H1 (cell line): ENCODE results near the gene NELL2. TPM values are rescaled to one million over a fixed set of nuclear protein-coding genes. Genes with fewer than 3 reads are reported as not detected.

ENCODE experiments used
- CTCF ChIA-PET: fragments of 300-600 bp; sonication (Branson Sonifier 250); formaldehyde crosslinking; loops from one replicate; lab custom pipeline; 2021; ENCODE audit not compliant: partially characterized antibody; lab: Charles Lee
- POLR2A ChIA-PET: fragments of 300-600 bp; sonication (Branson Sonifier 250); formaldehyde crosslinking; loops from one replicate; lab custom pipeline; 2021; ENCODE audit warnings: inconsistent platforms; ENCODE audit not compliant: partially characterized antibody; lab: Charles Lee
- DNase-seq, 2 experiments: peaks; one replicate each; pipeline versions ENCODE4 v3.0.0 to v3.0.0-alpha.2; 2010 to 2022; ENCODE audit warnings: low spot score in 2 of 2, low read depth in 1 of 2, mixed read lengths in 1 of 2
- FAIRE-seq: peaks from 2 replicates; lab custom pipeline; 2011; peaks lifted over from hg19 to GRCh38; lab: Jason Lieb, UNC
- H2AFZ ChIP-seq: 2 replicates; pipeline ENCODE4 v1.8.1; 2012; ENCODE audit warnings: low read length, inconsistent platforms
- H2AK5ac ChIP-seq: 2 replicates; pipeline ENCODE4 v1.6.1; 2013; ENCODE audit warnings: low read depth, low read length
- H2BK120ac ChIP-seq: replicated peaks from 2 replicates; pipeline ENCODE3; 2013; ENCODE audit warnings: low read depth, low read length, inconsistent platforms
- H2BK12ac ChIP-seq: 2 replicates; pipeline ENCODE4 v1.6.1; 2013; ENCODE audit warnings: low read depth, low read length
- H2BK15ac ChIP-seq: 2 replicates; pipeline ENCODE4 v1.6.1; 2013; ENCODE audit warnings: low read length
- H2BK20ac ChIP-seq: 2 replicates; pipeline ENCODE4 v1.6.1; 2013; ENCODE audit warnings: low read length
- H2BK5ac ChIP-seq: 2 replicates; pipeline ENCODE4 v1.6.1; 2013; ENCODE audit warnings: low read depth, low read length
- H3K14ac ChIP-seq: 2 replicates; pipeline ENCODE4 v1.6.1; 2013; ENCODE audit warnings: inconsistent platforms; ENCODE audit not compliant: insufficient read length
- H3K18ac ChIP-seq: 2 replicates; pipeline ENCODE4 v1.6.1; 2013; ENCODE audit warnings: low read length; ENCODE audit errors: extremely low read depth
- H3K23ac ChIP-seq: 2 replicates; pipeline ENCODE4 v1.6.1; 2013; ENCODE audit warnings: inconsistent platforms; ENCODE audit not compliant: insufficient read length
- H3K23me2 ChIP-seq: 2 replicates; pipeline ENCODE4 v1.6.1; 2013; ENCODE audit warnings: low read depth, low read length
- H3K27ac ChIP-seq: 2 replicates; pipeline ENCODE4 v1.6.1; 2011; ENCODE audit warnings: low read depth, low read length, inconsistent platforms
- H3K27me3 ChIP-seq, 4 experiments: replicated peaks in 1 of 4; 1 replicate in 1 of 4; 2 replicates in 3 of 4; pipeline versions ENCODE4 v1.6.1 to v1.8.1; 2011 to 2013; ENCODE audit warnings: low read length in 3 of 4, mild to moderate bottlenecking in 3 of 4, inconsistent platforms in 2 of 4, mixed read lengths in 2 of 4, moderate library complexity in 1 of 4; ENCODE audit not compliant: control insufficient read depth in 3 of 4, insufficient read depth in 3 of 4; ENCODE audit errors: extremely low read depth in 1 of 4
- H3K36me3 ChIP-seq, 4 experiments: 2 replicates each; pipeline versions ENCODE4 v1.6.1 to v1.8.1; 2011 to 2013; ENCODE audit warnings: mild to moderate bottlenecking in 4 of 4, low read length in 3 of 4, moderate library complexity in 2 of 4, control low read depth in 1 of 4, inconsistent platforms in 1 of 4; ENCODE audit not compliant: insufficient read depth in 4 of 4, control insufficient read depth in 2 of 4
- H3K4ac ChIP-seq: replicated peaks from 2 replicates; pipeline ENCODE3; 2013; ENCODE audit warnings: low read length, low read depth, mixed read lengths, inconsistent platforms; ENCODE audit not compliant: insufficient read length
- H3K4me1 ChIP-seq, 4 experiments: replicated peaks in 1 of 4; 1 replicate in 1 of 4; 2 replicates in 3 of 4; pipeline versions ENCODE4 v1.6.1 to v1.8.1; 2011 to 2013; ENCODE audit warnings: low read length in 3 of 4, inconsistent platforms in 2 of 4, mixed read lengths in 1 of 4; ENCODE audit not compliant: insufficient read depth in 4 of 4, control insufficient read depth in 3 of 4
- H3K4me2 ChIP-seq, 2 experiments: 2 replicates each; pipeline versions ENCODE4 v1.6.1 to v1.8.1; 2011 to 2013; ENCODE audit warnings: low read depth in 2 of 2, low read length in 2 of 2, control low read depth in 1 of 2, inconsistent platforms in 1 of 2, mild to moderate bottlenecking in 1 of 2; ENCODE audit not compliant: insufficient read depth in 1 of 2
- H3K4me3 ChIP-seq, 4 experiments: fragments of 200-600, 300-600 bp in 1 of 4; sonication (generic), shearing (Covaris generic), sonication (Bioruptor Twin) in 1 of 4; 2 replicates each; pipeline versions ENCODE4 v1.5.1 to v1.8.1; 2011 to 2016; ENCODE audit warnings: low read length in 4 of 4, low read depth in 3 of 4, control low read depth in 2 of 4, inconsistent platforms in 2 of 4, mild to moderate bottlenecking in 2 of 4, mixed read lengths in 1 of 4, moderate library complexity in 1 of 4; ENCODE audit not compliant: insufficient read depth in 2 of 4; ENCODE audit errors: extremely low read depth in 1 of 4
- H3K56ac ChIP-seq: replicated peaks from 2 replicates; pipeline ENCODE3; 2013; ENCODE audit warnings: low read depth, mild to moderate bottlenecking, mixed read lengths, low read length, inconsistent platforms; ENCODE audit not compliant: insufficient read length
- H3K79me1 ChIP-seq: 2 replicates; pipeline ENCODE4 v1.6.1; 2013; ENCODE audit warnings: low read depth, low read length, control low read depth
- H3K79me2 ChIP-seq, 2 experiments: 2 replicates each; pipeline versions ENCODE4 v1.6.1 to v1.8.1; 2012 to 2013; ENCODE audit warnings: low read length in 2 of 2, mild to moderate bottlenecking in 2 of 2, inconsistent platforms in 1 of 2; ENCODE audit not compliant: insufficient read depth in 2 of 2, control insufficient read depth in 1 of 2
- H3K9ac ChIP-seq, 4 experiments: replicated peaks in 1 of 4; 1 replicate in 1 of 4; 2 replicates in 3 of 4; pipeline versions ENCODE4 v1.6.1 to v1.8.1; 2011 to 2013; ENCODE audit warnings: low read depth in 3 of 4, low read length in 3 of 4, control low read depth in 2 of 4, mild to moderate bottlenecking in 2 of 4, moderate library complexity in 2 of 4, inconsistent platforms in 1 of 4; ENCODE audit errors: extremely low read depth in 1 of 4
- H3K9me3 ChIP-seq, 2 experiments: 2 replicates each; pipeline versions ENCODE4 v1.6.1 to v1.8.1; 2012 to 2013; ENCODE audit warnings: mild to moderate bottlenecking in 2 of 2, moderate library complexity in 2 of 2, control low read depth in 1 of 2, inconsistent platforms in 1 of 2, low read depth in 1 of 2, low read length in 1 of 2, mixed read lengths in 1 of 2; ENCODE audit not compliant: insufficient read depth in 2 of 2
- H4K20me1 ChIP-seq, 2 experiments: replicated peaks in 1 of 2; 2 replicates each; pipeline versions ENCODE3 to v1.8.1; 2011 to 2013; ENCODE audit warnings: inconsistent platforms in 2 of 2, low read length in 2 of 2, mild to moderate bottlenecking in 1 of 2; ENCODE audit not compliant: insufficient read depth in 2 of 2, control insufficient read depth in 1 of 2
- H4K5ac ChIP-seq: 2 replicates; pipeline ENCODE4 v1.6.1; 2013; ENCODE audit warnings: low read length, low read depth, mixed read lengths, inconsistent platforms; ENCODE audit not compliant: insufficient read length
- H4K8ac ChIP-seq: 2 replicates; pipeline ENCODE4 v1.8.0; 2013; ENCODE audit warnings: mild to moderate bottlenecking, moderate library complexity, low read length, inconsistent platforms; ENCODE audit not compliant: insufficient read depth; ENCODE audit errors: extremely low read depth
- H4K91ac ChIP-seq: replicated peaks from 2 replicates; pipeline ENCODE3; 2013; ENCODE audit warnings: low read length, mixed read lengths, inconsistent platforms; ENCODE audit not compliant: insufficient read length
- BRCA1 ChIP-seq: IDR thresholded peaks from 2 replicates; pipeline ENCODE4 v1.6.1; 2012; ENCODE audit warnings: low read depth, low read length, improper control_type of control experiment
- polyA plus RNA-seq, 7 experiments: library from polyadenylated mRNA; depleted of rRNA in 3 of 7; stranded (reverse) in 5 of 7; unstranded in 2 of 7; fragments of >200 nt in 5 of 7; fragments of 200-250 nt in 2 of 7; gene quantifications; 1 replicate in 5 of 7; 2 replicates in 1 of 7; 4 replicates in 1 of 7; pipeline versions ENCODE4 v1.2.1 to v1.2.3, GENCODE V29; 2011 to 2013; ENCODE audit warnings: missing spikeins in 2 of 7, mixed read lengths in 2 of 7
- total RNA-seq: library from RNA; stranded (reverse); fragmentation: NEBNext Ultra II Directional; extraction: Animal tissue kit (Norgen Biotek cat#: 25700); gene quantifications from 2 replicates; pipeline ENCODE4 v1.2.1, GENCODE V29; 2021
- TF ChIP-seq, protein P1 (sequence below): fragments of 300-600 bp; sonication (generic); IDR thresholded peaks from 2 replicates; pipeline ENCODE4 v1.7.1; 2012; ENCODE audit warnings: low read length, moderate library complexity, mild to moderate bottlenecking, inconsistent platforms; ENCODE audit not compliant: insufficient replicate concordance

The NELL2 gene
- total and polyA plus RNA-seq, 2 of the 8 experiments (the other 6 are each of a cell fraction or from before 2014, with no cell fraction given) = 54.2 to 56.8 TPM

DNA sequence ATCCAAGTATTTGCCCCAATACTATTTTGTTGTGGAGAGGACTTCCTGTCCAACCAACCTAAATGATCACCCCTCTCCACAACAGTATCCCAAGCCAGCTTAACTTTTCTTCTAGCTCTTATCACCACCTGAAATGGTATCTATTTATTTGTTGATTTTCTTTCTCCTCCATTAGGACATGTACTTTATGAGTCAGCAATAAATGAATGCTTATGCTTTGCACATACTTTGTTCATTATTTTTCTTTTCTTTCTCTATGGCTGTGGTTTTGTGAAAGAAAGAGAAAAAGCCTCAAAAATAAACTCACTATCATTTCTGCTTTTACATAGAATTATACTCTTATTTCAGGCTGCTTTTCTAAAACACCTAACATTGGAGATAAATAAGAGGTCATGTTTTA lies 371.3 kb downstream of the NELL2 start:
- Histone ChIP-seq H4K20me1 (no peaks in the 10 kb centered on the region), H2BK15ac (no peak overlapping the region), H3K9ac (no peak overlapping the region)
- TF ChIP-seq BRCA1 = no peak
- TF ChIP-seq, protein P1, sequence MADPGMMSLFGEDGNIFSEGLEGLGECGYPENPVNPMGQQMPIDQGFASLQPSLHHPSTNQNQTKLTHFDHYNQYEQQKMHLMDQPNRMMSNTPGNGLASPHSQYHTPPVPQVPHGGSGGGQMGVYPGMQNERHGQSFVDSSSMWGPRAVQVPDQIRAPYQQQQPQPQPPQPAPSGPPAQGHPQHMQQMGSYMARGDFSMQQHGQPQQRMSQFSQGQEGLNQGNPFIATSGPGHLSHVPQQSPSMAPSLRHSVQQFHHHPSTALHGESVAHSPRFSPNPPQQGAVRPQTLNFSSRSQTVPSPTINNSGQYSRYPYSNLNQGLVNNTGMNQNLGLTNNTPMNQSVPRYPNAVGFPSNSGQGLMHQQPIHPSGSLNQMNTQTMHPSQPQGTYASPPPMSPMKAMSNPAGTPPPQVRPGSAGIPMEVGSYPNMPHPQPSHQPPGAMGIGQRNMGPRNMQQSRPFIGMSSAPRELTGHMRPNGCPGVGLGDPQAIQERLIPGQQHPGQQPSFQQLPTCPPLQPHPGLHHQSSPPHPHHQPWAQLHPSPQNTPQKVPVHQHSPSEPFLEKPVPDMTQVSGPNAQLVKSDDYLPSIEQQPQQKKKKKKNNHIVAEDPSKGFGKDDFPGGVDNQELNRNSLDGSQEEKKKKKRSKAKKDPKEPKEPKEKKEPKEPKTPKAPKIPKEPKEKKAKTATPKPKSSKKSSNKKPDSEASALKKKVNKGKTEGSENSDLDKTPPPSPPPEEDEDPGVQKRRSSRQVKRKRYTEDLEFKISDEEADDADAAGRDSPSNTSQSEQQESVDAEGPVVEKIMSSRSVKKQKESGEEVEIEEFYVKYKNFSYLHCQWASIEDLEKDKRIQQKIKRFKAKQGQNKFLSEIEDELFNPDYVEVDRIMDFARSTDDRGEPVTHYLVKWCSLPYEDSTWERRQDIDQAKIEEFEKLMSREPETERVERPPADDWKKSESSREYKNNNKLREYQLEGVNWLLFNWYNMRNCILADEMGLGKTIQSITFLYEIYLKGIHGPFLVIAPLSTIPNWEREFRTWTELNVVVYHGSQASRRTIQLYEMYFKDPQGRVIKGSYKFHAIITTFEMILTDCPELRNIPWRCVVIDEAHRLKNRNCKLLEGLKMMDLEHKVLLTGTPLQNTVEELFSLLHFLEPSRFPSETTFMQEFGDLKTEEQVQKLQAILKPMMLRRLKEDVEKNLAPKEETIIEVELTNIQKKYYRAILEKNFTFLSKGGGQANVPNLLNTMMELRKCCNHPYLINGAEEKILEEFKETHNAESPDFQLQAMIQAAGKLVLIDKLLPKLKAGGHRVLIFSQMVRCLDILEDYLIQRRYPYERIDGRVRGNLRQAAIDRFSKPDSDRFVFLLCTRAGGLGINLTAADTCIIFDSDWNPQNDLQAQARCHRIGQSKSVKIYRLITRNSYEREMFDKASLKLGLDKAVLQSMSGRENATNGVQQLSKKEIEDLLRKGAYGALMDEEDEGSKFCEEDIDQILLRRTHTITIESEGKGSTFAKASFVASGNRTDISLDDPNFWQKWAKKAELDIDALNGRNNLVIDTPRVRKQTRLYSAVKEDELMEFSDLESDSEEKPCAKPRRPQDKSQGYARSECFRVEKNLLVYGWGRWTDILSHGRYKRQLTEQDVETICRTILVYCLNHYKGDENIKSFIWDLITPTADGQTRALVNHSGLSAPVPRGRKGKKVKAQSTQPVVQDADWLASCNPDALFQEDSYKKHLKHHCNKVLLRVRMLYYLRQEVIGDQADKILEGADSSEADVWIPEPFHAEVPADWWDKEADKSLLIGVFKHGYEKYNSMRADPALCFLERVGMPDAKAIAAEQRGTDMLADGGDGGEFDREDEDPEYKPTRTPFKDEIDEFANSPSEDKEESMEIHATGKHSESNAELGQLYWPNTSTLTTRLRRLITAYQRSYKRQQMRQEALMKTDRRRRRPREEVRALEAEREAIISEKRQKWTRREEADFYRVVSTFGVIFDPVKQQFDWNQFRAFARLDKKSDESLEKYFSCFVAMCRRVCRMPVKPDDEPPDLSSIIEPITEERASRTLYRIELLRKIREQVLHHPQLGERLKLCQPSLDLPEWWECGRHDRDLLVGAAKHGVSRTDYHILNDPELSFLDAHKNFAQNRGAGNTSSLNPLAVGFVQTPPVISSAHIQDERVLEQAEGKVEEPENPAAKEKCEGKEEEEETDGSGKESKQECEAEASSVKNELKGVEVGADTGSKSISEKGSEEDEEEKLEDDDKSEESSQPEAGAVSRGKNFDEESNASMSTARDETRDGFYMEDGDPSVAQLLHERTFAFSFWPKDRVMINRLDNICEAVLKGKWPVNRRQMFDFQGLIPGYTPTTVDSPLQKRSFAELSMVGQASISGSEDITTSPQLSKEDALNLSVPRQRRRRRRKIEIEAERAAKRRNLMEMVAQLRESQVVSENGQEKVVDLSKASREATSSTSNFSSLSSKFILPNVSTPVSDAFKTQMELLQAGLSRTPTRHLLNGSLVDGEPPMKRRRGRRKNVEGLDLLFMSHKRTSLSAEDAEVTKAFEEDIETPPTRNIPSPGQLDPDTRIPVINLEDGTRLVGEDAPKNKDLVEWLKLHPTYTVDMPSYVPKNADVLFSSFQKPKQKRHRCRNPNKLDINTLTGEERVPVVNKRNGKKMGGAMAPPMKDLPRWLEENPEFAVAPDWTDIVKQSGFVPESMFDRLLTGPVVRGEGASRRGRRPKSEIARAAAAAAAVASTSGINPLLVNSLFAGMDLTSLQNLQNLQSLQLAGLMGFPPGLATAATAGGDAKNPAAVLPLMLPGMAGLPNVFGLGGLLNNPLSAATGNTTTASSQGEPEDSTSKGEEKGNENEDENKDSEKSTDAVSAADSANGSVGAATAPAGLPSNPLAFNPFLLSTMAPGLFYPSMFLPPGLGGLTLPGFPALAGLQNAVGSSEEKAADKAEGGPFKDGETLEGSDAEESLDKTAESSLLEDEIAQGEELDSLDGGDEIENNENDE = no peak

More for the DNA sequence above, 371.3 kb downstream of the NELL2 start:
- Histone ChIP-seq H4K91ac (no peak overlapping the region), H3K4ac (no peak overlapping the region), H4K8ac (no peak overlapping the region), H2BK12ac (no peak overlapping the region), H4K5ac (no peak overlapping the region), H2BK120ac (no peak overlapping the region), H3K56ac (no peak overlapping the region), H2BK5ac (no peak overlapping the region), H3K23ac (no peak overlapping the region), H3K9me3 (peaks cover 0 to 10% of the 10 kb centered on the region in 2 experiments; a peak in 1 of 4 replicates), H3K23me2 (no peaks in the 10 kb centered on the region), H2AK5ac (no peak overlapping the region), H3K27ac (no peak overlapping the region), H3K4me1 (no peaks in the 10 kb centered on the region), H3K36me3 (no peaks in the 10 kb centered on the region; a peak in 1 of 8 replicates), H2BK20ac (no peak overlapping the region), H3K18ac (no peak overlapping the region), H2AFZ (no peak overlapping the region), H3K79me1 (no peaks in the 10 kb centered on the region), H3K27me3 (no peaks in the 10 kb centered on the region), H3K79me2 (no peaks in the 10 kb centered on the region), H3K14ac (no peak overlapping the region), H3K4me2 (no peak overlapping the region), H3K4me3 (no peak overlapping the region)
- POLR2A ChIA-PET = no interaction called here
- DNase-seq (no peak), FAIRE-seq (no peak)
- CTCF ChIA-PET = no interaction called here
